K562 (cell line): ENCODE measurements around the gene TFPI.

ENCODE experiments used
- BDP1 ChIP-seq: IDR thresholded peaks from 3 replicates; pipeline ENCODE4 v1.6.1; 2011; ENCODE audit not compliant: insufficient read length, insufficient read depth
- CCNT2 ChIP-seq: IDR thresholded peaks from 2 replicates; pipeline ENCODE4 v1.6.1; 2011; ENCODE audit warnings: borderline replicate concordance, low read depth, mild to moderate bottlenecking, moderate library complexity, mixed read lengths, low read length; ENCODE audit not compliant: insufficient read length; ENCODE audit errors: extremely low read depth
- CTCF ChIP-seq, 3 experiments: IDR thresholded peaks in 2 of 3; conservative IDR thresholded peaks in 1 of 3; 2 replicates each; pipeline ENCODE4 v1.5.1; 2011 to 2012; ENCODE audit warnings: low read length in 3 of 3, mild to moderate bottlenecking in 3 of 3, control low read depth in 2 of 3, improper control_type of control experiment in 1 of 3, inconsistent platforms in 1 of 3, low read depth in 1 of 3, mixed read lengths in 1 of 3, moderate library complexity in 1 of 3; ENCODE audit not compliant: insufficient read depth in 2 of 3
- EZH2 ChIP-seq: IDR thresholded peaks from 2 replicates; pipeline ENCODE4 v1.6.1; 2012; ENCODE audit warnings: low read depth, mild to moderate bottlenecking, inconsistent platforms, low read length, borderline replicate concordance
- HNRNPH1 ChIP-seq: fragments of 200-400 bp; formaldehyde crosslinking; optimal IDR thresholded peaks from 2 replicates; pipeline ENCODE3; 2017; ENCODE audit warnings: low read depth, mild to moderate bottlenecking, low read length, moderate library complexity
- MAFG ChIP-seq: fragments of 450-650 bp; conservative IDR thresholded peaks from 2 replicates; pipeline ENCODE4 v1.6.1; 2016; ENCODE audit warnings: missing genetic modification characterization, missing compliant biosample characterization
- MAX ChIP-seq: sonication (generic); formaldehyde crosslinking; IDR thresholded peaks from 2 replicates; pipeline ENCODE4 v1.9.0; 2022; ENCODE audit warnings: mild to moderate bottlenecking, missing genetic modification reagents
- POLR2AphosphoS5 ChIP-seq: IDR thresholded peaks from 2 replicates; pipeline ENCODE4 v1.6.1; 2011; ENCODE audit warnings: mild to moderate bottlenecking, low read depth, low read length, moderate library complexity; ENCODE audit not compliant: control insufficient read depth, insufficient read depth
- REST ChIP-seq, 2 experiments: fragments of 450-650 bp; formaldehyde crosslinking in 1 of 2; IDR thresholded peaks; 2 replicates each; pipeline versions ENCODE4 v1.4.0 to v1.6.1; 2014 to 2020; ENCODE audit warnings: mild to moderate bottlenecking in 2 of 2, borderline replicate concordance in 1 of 2, low read depth in 1 of 2
- ZEB2 ChIP-seq: fragments of 450-650 bp; IDR thresholded peaks from 2 replicates; pipeline ENCODE4 v1.6.1; 2016
- ZNF253 ChIP-seq: fragments of 250-450 bp; sonication (Bioruptor Pico); conservative IDR thresholded peaks from 2 replicates; pipeline ENCODE4 v1.6.1; 2021; ENCODE audit warnings: mild to moderate bottlenecking

- TF ChIP-seq HNRNPH1 (no peak), ZNF253 (CRISPR knock-in tag) (no peak), MAFG (tag) (no peak), REST (IDR thresholded peaks at IDR 0.05; ENCODE audit: borderline replicate concordance) (no peak), REST (CRISPR knock-in tag; IDR thresholded peaks at IDR 0.05; ENCODE audit: low read depth) (no peak), BDP1 (no peak), POLR2AphosphoS5 (no peak), MAX (no peak), CTCF (IDR thresholded peaks at IDR 0.05 in 2 of 3, conservative IDR thresholded peaks at IDR 0.05 in 1 of 3; ENCODE audit: insufficient read depth in 2 of 3, low read depth in 1 of 3, low read length in 3 of 3) (no peak), EZH2 (no peak), ZEB2 (no peak), CCNT2 (no peak)
Measured at GRCh38 chr2:187424146-187424545, 130.1 kb downstream of the TFPI start.
